HG03103 (cell line): ENCODE data around the gene OGFOD3.
"Not testable (repeated sequence)": the region's sequence is repeated elsewhere in the genome, so short reads cannot be mapped to it uniquely, and the experiment has no call there.

Source experiments
- ATAC-seq: cut with Tn5 transposase; IDR thresholded peaks from one replicate; pipeline ENCODE4 v1.9.1; 2021; ENCODE audit warnings: low read depth; ENCODE audit not compliant: unreplicated experiment

Gene OGFOD3

GRCh38 chr17:82377924-82378740 lies 40.3 kb downstream of the OGFOD3 start:
- no peak for ATAC-seq

DNA sequence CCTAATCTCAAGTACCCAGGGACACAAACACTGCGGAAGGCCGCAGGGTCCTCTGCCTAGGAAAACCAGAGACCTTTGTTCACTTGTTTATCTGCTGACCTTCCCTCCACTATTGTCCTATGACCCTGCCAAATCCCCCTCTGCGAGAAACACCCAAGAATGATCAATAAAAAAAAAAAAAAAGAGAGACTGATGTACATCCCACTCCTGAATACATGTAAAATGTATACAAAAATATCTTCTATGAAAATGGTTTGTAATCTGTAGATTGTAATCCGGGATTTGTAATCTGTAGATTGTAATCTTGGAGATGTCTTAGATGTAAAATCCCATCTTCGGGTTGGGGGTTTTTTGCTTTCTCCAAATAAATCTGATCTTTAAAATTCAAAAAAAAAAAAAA lies 41.1 kb downstream of the OGFOD3 start:
- not testable (repeated sequence) for ATAC-seq

GRCh38 chr17:82376042-82376730 lies 42.2 kb downstream of the OGFOD3 start:
- ATAC-seq: no peak

GRCh38 chr17:82375359-82376041 lies 42.9 kb downstream of the OGFOD3 start:
- ATAC-seq: no peak

GRCh38 chr17:82374626-82375331 lies 43.6 kb downstream of the OGFOD3 start:
- no peak for ATAC-seq

DNA sequence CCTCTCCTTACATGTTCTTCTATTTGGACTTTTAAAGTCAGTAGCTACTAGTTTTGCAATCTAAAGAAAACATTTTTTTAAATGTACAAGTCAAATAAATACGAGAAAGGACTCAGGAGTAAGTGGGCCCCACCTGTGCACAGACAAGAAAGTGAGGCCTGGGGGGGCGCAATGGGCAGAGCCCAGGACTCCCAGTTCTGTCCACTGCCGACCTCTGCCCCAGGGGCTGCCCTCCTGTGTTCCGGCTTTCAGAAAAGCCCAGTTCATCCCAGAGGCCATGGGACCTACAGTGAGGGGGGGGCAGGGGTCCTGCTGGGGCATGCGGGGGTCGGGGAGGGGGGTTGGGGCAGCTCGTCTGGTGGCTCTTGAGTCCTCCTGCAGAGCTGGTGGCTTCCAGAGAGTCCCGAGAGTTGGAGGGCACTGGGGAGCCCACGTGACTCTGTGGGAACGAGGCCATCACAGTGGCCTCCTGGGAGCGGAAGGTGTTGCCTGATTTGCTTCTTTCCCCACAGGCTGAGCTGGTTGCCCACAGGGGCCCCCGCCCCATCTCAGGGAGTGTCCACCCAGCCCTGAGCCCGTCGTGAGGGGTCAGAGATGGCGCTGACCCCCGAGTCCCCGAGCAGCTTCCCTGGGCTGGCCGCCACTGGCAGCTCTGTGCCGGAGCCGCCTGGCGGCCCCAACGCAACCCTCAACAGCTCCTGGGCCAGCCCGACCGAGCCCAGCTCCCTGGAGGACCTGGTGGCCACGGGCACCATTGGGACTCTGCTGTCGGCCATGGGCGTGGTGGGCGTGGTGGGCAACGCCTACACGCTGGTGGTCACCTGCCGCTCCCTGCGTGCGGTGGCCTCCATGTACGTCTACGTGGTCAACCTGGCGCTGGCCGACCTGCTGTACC lies 44.4 kb downstream of the OGFOD3 start:
- ATAC-seq: no peak

GRCh38 chr17:82373072-82373452 lies 45.3 kb downstream of the OGFOD3 start:
- ATAC-seq: not testable (repeated sequence)

DNA sequence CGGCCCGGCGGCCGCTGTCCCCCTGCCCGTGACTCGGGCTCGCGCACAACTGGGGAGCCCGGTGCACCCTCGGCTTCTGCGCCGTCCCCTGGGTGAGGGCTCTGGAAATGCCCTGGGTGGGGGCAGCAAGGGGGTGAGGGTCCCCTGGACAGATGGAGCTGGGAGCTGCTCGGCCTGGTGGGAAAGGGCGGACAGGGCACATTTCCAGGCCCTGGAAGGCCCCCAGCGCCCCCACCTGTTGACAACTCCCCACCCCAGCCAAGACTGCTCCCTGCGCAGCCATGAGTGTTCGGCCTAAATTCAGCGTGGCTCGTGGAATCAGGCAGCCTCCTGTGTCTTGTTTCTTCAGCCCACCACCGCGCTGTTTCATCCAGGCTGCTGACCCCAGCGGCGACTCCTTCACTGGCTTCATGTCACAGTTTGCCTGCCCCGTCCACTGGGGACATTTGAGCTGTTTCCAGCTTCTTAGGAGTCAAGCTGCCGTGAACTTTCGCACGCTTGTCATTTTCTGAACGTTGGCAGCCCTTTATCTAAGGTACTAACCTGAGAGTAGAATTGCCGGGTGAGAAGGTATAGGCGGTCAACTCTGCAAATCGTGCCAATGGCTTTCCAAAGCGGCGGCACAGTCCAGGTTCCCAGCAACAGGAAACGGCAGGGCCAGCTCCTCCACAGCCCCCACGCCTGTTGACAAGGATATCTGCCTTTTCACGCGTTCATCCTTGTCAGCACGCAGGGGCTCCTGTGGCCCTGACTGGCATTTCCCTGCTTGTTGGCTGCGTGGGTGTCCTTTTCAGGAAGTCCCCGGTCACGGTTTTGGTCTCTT lies 45.9 kb downstream of the OGFOD3 start:
- ATAC-seq: no peak

- ATAC-seq: no peak
These were observed 46.8 kb downstream of the OGFOD3 start, which contains the start of gene UTS2R for GRCh38 chr17:82371333-82372248. Gene UTS2R (plus strand): TSS chr17:82371765. CDS start chr17:82374325, 2,560 bp downstream.

DNA sequence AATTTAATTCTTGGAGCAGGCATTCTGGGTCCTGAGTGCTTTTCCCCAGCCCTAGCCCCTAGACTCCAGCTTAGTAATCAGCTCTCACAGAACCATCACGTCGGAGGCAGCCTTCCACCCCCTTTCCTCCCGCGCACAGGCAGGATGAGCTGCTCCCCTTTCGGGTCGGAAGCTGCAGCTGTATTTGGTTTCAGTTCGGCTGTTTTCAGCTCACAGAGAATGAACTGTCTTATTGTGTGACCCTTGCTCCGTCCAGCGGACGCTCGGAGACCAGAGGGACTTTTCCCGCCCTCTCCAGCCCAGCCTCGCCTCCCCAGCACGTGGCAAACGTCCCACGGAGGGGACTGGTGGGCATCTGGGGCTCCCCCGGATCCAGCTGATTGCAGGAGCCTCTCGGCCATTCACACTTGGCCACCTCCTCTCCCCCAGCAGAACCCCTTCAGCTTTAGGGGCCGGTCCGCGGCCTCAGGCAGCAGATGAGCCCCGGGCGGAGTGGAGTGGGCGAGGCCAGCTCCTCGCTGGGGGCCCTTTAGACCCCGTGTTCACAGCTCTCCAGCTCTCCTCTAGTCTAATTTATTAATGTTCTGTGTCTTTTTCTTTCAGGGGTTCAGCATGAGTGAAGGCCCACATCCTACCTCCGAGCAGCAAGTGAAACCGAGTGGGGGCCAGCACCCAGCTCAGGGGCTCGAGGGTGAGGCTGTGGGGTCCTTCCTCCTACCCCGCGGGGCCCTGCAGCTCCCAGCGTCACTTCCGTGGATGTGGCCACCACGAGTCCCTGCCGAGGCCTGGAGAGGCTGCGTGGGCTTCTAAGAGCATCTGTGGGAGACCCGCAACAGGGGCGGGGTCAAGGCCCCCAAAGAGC lies 47.7 kb downstream of the OGFOD3 start:
- ATAC-seq: no peak

DNA sequence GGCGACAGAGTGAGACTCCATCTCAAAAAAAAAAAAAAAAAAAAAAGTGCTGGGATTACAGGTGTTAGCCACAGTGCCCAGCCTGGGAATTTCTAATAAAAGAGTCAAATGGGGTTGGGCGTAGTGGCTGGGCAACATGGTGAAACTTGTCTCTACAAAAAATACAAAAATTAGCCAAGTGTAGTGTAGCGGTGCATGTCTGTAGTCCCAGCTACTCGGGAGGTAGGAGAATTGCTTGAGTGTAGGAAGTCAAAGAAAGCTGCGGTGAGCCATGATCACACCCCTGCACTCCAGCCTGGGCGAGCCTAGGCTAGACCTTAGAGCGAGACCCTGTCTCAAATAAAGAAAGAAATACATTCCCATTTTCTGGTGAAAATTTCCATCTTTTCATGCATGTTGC lies 49.2 kb downstream of the OGFOD3 start:
- no peak for ATAC-seq

GRCh38 chr17:82367724-82368524 lies 50.5 kb downstream of the OGFOD3 start:
- no peak for ATAC-seq

DNA sequence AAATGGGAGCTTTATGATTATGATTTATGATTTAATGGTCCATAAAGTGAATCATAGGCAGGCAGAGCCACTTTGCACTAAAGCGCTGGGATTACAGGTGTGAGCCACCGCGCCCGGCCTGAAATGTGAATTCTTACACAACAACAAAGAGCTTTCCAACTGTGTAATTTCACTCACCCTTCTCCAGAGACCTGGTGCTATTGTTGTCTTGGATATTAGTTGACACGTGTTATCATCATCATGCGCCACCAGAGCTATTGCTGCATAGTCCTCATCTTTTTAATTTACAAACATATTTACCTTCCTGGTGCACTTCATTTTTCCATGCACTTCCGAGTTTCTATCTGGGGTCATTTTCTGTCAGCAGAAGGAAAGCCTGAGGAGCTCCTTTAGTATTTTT lies 51.6 kb downstream of the OGFOD3 start:
- ATAC-seq: no peak

DNA sequence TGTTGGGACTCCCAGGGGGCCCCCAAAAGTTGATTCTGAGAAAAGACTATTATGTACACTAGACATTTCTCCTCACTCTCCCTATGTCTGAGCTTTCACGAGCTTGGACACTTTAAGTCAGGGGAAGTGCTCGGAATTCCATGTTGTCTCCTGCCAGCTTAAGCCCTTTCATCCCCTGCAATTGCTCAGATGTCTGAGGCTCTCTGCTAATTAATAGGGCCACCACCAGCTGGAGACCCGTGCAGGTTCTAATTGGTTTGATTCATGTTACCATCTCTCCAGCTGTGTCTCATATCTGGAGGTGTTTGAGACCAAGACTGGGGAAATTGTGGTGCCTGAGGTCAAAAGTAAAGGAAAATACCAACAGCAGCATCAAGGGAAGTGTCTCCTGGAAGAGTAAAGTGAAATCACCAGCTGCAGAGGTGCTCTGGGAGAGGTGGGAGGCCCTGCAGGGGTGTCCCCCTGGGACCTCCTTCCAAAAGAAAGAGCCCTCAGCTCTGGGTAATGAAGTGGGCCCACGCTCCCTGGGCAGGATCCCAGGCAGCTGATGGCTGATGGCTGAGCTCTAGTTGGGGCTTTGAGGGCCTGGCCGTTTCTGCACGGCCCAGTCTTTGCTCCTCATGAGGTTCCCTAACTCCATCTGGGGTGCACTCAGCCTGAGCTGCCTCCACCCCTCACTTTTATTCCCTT lies 52.6 kb downstream of the OGFOD3 start:
- no peak for ATAC-seq

DNA sequence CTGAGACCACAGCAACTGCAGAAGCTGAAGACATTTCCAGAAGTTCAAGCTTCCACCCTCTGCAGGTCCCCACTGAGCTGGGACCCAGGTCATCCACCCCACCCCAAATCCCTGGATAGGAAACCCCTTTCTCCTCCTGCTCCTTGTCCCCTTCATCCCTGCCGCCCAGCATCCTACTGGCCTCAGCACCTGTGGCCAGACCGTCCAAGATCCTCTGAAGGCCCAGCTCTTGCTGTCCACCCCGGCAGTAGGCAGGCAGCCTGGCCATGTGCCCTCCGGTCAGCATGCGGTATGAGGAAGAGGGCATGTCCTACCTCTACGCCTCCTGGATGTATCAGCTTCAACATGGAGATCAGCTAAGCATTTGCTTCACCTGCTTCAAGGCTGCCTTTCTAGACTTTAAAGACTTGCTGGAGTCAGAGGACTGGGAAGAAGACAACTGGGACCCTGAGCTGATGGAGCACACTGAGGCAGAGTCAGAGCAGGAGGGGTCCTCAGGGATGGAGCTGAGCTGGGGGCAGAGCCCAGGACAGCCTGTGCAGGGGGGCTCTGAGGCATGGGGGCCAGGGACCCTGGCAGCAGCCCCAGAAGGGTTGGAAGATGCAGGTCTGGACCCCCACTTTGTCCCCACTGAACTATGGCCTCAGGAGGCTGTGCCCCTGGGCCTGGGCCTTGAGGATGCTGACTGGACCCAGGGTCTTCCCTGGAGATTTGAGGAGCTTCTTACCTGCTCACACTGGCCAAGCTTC lies 56.3 kb downstream of the OGFOD3 start:
- ATAC-seq: no peak
